Pons (tissue), 1 donor: ENCODE data around the gene GPC5.

Experiments used
- DNase-seq: peaks from one replicate; pipeline ENCODE4 v3.0.0-alpha.2; 2016; ENCODE audit warnings: low spot score

The GPC5 gene

DNA sequence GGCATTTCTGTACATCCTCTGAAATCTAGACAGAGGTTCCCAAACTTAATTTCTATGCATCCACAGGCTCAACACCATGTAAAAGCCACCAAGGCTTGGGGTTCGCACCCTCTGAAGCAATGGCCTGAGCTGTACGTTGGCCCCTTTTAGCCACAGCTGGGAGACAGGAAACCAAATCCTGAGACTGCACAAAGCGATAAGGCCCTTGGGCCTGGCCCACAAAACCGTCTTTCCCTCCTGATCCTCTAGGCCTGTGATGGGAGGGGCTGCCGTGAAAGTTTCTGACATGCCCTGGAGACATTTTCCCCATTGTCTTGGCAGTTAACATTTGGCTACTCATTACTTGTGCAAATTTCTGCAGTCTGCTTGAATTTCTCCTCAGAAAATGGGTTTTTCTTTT, 766.4 kb downstream of the GPC5 start:
- DNase-seq: no peak

DNA sequence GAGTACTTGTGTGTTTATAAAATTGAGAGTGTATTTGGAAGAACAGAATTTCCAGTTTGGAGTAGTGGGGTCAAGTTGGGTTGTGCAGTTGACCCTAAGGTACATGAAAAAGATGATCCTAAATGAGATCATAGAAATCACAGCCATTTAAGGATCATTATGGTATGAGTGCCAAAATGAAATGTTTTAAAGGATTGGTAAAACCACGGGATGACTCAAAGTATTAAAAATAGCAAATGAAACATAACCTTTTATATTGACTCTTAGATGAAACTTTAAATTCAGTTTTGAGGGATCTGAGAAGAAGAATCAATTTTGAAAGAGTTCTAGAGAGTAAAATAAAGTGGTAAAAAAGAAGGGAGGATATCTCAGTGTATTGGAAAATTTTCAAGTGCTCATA, 773.8 kb downstream of the GPC5 start:
- DNase-seq: no peak

DNA sequence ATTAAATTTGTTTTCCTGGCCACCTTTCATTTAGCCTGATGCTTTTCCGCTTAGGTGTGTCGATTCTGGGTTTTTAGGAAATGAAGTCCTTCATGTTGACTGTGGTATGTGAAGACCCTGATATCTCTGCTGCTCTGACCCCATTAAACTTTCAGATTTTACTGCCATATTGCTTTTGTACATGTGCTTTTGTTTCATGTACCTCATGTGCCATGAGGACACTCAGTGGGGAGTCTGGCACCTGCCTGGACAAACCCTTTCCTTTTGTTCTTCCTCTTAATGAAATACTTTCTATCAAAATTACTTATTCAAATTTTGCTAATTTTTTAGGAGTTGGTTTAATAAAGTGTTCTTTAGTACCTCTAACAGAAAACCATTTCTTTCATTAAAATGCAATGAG, 774.8 kb downstream of the GPC5 start:
- DNase-seq: no peak

DNA sequence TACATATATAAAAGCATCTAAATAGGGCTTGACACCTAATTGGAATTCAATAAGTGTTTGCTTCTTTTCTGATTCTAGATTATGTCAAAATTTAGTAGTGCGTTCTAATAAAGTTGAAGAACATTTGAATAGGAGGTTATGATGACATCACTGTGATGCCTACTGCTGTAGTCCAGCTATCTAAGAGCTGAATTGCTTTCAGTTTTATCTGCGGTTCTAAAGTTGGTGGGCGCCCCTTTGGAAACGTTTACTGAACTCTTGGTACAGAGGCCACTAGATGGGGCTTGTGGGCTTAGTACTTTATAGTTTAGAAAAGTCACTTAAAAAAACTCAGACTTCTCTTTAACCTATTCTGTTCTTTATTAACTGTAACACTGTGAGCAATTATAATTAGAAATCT, 776.9 kb downstream of the GPC5 start:
- peak; percentile 19 for DNase-seq

DNA sequence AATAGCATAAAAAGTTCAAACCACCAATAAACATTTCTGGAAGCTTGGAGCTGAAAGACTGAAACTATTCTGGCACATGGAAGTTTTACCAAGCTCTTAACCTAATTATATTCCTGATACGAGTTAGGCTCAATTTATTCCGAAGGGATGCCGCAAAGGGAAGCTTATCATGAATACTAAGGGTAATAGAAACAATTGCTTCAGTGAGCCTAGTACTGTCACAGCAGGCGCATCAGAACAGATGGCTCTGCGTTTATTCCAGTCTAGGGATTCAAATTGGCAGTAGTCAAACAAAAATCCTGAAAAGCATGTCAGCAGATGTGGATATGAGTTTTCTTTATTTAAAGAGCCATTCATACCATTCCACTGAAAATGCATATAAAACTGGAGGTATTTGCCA, 779.5 kb downstream of the GPC5 start:
- no peak for DNase-seq

DNA sequence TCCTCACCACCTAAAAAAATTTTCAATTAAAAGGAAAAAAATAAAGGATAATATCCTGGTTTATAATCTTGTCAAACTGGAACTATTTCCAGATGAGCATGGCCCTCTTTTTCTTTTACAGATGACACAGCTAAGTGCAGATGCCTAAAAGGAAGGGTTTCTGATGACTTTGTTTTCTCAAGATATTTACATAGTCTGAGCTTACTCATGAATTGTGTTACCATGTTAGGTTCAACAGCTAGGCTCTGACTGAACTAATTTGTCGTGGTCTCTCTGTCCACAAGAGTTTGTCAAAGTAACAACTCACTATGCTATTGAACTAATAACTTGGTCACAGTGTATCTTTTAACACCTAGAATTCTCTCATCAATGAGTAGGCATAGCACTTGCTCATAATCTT, 780.8 kb downstream of the GPC5 start:
- DNase-seq: no peak

DNA sequence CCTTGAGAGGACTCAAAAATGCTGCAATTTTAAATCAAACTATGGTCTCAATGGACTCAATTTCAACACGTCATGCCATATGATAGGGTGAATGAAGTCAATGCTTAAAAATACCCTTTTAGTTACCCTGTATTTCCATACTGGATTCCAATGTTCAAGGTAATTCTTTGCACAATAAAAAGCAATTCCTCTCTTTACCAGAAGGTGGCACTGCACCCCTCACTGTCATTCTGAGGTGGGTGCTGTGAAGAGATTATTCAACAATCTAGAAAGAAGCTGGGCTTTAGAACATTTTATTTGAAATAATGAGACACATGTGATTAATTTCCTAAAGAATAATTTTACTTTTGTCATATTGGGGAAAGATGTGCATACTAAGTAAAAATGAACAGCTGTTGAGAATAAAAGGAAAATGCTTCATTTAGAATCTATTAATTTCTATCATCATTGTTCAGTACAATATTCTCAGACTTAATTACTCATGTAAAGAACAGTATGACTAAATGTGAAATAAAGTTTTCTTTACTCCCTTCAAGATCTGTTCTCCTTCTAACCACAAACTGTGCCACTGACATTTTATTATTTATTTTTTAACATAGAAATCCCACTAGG, 789.1 kb downstream of the GPC5 start:
- DNase-seq: peak; percentile 42

DNA sequence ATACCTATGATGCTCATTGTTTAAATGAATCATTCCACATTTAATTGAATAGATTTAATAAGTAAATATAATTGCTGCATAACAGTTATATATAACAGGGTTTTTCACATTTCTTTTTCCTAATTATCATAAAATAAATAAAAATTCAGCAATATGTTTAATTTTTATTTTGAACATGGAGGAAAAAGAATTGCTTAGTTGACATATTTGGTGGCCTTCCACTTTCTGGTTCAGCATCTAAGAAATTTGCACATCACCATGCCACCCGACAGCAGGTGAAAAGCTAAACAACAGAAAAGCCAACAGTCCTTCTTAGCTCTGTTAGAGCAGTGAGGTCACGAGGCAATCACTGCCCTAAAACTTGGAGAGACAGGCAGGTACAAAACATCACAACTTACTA, 790.2 kb downstream of the GPC5 start:
- no peak for DNase-seq

DNA sequence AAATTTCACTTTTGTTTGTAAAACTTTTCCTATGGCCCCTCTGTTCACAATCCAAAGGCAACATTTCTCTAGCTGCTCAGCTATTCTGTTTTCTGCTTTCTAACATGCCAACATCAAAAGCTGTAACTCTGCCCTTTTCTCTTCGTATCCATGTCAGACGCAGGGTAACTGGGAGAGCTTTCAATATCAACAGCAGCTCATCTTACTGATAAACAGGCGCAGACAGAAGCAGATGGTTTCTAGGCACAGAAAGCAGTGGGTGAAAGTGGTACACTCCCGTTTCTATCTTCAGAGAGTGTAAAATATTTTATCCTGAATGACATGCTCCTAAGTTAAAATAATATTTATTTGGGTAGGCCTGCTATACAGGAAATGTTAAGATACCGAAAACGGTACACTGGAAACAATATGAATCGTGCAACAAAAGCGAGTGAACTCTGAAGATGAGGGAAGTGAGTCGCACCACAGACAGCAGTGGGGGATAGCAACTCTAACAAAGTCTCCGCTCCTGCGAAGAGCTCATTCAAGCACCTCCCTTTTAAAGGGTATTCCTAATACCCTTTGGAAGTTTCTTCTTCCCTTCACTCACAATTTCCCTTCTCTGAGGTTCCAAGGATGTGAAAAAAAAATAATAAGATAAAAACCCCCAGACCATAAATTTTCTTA, 798.3 kb downstream of the GPC5 start:
- no peak for DNase-seq

DNA sequence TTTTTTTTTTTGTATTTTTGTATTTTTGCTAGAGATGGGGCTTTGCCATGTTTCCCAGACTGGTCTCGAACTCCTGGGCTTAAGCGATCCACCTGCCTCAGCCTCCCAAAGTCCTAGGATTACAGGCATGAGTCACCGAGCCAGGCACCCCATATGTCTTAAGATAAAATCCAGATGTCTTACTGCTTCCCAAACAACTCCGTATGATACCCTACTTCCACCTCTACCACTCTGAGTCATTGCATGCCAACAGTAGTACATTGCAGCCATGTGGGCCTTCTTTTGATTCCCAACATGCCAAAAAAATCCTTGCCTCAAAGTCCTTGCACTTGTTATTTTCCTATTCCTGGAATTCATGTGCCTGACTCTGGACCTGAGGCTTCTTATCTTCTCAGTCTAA, 799.2 kb downstream of the GPC5 start:
- DNase-seq: no peak

DNA sequence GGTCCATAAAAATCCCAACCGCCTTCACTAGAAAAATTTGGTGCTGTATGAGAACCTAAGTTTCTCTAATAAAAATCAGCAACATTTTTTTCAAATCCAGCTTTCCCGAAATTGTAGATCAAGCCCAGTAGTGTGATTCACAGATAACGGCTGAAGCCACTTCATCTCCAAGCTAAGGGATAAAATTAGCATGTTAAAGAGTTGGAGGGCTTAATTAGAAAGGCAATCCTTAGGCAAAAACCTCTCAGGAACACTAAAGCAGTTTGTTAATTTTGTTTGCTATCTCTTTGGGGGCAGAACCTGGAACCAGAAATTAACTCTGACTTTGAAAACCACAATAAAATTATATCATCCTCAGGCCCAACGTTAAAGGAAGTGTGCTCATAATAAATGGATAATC, 820.2 kb downstream of the GPC5 start:
- DNase-seq: no peak

DNA sequence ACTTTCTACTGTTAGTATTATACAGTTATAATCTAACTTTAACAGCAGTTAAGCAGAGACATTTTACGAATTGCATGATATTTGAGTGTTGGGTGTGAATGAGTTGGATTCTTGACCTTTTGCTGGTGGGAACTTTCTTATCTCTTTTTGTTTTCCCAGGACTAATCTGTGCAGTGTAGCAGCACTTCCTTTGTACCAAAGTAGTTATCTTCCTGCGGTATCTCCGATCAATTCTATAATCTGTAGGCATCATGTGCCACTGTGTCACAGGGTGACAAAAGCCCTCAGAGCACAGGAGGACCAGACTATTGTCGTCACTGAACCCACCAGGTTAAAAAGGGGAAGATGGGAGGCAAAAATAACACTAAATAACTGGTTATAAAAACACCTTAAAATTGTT, 823.5 kb downstream of the GPC5 start:
- no peak for DNase-seq

DNA sequence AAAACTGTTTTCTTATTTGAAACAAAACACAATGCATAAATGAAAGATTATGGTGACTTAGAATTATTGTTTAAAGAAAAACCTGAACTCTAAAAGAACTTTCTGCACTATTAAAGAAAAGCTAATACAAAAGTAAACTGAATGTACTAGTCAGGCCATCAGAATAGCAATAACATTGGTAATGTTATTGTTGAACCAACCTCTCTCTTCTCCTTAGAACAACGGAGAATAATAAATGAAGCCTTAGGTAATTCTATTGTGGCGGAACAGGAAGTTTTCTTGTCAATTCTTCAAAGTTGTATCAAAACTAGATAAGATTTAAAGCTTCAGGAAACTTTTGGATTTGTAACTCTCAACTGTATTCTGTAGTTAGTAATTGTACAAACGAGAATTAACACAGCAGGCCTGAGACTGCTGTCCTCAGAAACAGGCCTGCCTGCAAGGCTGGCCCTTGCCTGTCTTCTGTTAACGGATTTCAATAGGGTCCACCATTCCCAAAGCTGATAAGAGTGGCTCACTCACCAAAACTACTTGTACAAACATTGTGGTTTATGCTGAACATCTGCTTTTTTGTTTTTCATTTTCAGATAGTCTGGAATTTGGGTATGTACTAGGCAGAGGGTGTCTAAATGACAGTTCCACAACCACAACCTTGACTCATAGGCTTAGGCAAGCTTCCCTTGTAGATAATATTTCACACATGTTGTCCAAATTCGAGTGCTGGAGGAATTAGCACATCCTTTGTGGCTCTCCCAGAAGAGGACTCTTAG, 825.8 kb downstream of the GPC5 start:
- DNase-seq: no peak

DNA sequence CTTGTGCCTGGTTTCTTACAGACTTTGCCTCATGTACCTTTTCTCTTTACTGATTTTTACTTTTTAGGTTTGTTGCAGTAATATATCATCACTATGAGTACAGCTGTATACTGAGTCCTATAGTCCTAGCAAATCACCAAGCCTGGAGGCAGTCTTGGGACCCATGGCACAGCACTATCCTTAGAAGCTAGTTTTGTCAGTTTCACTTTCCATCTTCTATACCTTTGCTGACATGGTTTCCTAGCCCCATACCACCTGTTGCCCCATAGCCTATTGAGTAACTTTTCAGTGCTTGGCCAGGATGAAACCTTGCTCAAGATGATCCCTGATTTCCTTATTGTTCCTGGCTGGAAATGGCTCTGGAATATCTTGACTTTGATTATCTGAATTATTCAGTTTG, 826.4 kb downstream of the GPC5 start:
- DNase-seq: no peak

DNA sequence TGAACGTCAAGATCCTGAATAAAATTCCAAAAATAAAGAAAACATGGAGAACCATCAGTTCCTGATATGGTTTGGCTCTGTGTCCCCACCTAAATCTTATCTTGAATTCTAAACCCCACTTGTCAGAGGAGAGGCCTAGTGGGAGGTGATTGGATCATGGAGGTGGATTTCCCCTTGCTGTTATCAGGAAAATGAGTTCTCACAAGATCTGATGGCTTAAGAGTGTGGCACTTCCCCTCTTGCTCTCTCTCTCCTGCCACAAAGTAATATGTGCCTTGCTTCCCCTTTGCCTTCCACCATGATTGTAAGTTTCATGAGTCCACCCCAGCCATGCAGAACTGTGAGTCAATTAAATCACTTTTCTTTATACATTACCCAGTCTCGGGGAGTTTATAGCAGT, 827.4 kb downstream of the GPC5 start:
- DNase-seq: no peak

DNA sequence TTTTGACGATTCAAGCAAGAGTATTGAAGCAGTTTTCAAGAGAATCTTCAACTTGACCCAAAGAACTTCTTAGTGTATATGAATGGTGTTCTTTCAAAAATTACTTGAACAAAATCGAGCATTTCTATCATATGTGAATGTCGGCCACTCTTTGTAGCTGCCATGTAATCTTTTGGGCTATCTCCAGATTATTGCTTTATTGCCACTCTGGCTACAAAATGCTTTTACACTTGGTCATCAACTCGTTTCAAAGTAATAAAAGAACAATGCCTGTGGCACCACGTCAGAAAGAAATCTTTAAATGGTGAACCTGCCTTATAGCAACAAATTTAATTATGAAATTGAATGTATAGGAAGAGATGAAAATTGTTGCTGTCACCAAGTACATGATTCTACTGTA, 834.5 kb downstream of the GPC5 start:
- no peak for DNase-seq

DNA sequence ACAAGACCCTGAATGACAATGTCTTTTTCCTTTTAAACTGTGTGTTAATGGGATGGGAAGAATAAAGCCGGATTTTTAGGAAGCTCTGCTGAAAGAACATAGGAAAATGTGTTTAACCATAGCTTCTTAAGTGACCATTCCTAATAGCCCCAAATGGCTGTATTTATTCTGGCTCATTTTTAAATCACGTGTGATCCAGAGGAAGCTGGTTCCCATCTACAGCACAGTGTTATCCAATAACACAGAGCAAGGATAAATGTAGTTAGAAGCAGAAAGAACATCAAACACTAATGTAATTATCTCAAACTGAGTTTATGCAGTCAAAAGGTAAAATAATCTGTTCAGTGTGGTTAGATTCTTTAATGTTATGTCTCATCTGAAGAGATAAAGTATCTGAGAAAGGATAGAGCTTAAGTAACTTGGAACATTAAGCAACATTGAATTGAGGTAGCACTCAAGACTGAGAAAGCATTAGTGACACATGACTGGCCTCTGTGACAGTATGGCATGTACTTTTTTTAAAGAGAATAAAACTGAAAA, 853.3 kb downstream of the GPC5 start:
- no peak for DNase-seq

DNA sequence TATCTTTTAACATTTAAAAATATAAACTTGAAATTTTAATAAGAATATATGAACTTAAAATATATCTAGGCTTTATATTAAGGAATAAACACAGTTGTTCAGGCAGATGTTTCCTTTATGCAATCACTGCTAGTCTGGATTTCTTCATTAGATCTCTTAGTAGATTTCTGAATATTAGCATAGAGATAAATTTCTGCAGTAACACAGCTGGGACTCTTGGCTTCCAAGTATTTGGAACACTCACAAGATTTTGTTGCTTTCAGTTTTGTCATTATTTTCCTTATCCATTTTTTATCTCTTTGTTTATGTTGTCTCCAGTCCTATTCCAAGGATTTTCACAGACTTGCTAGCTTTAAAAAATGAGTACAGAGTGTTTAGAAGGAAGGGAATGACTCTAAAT, 857.1 kb downstream of the GPC5 start:
- DNase-seq: no peak

DNA sequence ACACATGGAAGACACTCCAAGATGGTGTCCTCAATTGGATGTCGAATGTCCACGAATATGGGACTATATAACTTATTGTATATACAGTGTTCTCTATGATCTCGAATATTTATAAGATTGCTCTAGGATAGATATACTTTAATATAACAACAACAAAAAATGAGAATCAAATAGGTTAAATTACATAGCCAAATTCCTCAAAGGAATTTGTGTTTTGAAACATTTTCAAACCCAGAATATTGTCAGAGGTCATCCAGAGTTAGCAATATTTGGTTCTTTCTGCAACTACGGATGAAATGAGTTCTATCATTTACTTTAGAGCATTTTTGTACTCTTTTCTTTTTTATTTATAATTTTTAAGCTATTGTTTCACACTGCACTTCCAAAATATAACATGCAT, 857.8 kb downstream of the GPC5 start:
- no peak for DNase-seq

DNA sequence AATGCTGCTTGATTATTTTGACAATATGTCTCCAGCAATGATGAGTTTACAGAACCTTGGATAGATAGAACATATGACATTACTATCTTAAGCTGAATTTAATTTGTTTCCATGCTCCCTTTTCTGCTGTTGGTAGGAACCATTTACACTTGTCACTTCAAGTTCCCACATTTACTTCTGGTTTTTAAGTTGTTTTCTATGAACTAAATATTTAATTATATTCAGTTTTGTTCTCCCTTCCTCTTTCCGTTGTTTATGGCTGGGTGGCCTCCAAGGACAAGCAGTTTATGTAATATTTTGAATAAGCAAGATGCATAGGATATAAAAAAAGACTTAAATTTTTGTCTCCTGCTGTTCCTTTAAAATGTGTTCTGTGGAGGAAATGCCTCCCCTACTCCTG, 860.6 kb downstream of the GPC5 start:
- DNase-seq: no peak

DNA sequence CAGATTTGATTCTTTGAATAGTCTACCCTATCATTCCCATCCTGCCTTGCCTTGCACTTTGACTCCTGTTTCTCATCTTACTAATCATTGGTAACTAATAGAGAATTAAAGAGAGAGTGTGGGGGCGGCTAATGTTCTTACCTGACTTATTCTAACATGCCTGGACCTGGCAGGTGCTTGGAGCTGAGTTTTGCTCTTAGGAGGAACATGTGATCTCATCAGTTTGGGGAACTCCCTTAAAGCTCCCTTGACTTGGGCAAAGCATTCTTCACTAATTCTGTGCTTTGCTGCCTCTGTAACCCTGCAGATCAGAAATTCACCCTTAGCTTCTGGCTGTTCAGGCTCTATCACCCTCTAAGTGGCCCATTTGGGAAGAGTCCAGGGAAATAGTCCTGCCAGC, 861.1 kb downstream of the GPC5 start:
- DNase-seq: no peak

DNA sequence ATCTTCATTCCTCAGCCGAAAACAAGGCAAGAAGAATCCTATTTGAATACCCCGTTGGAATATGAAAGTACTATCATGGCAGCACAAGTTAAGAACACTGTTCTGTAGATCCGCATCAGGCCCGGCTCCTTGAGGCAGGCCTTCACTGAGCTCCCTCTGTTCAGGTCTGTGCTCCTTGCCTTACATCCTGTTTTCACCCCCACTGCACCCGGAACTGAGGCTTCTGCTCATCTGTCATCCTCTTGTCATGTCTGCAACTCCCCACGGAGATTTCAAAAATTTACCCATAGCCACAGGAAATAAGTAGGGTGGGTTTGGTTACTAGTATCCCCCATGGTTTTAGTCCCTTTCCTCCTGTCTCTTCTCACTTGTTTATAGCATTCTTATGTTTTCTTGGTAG, 861.9 kb downstream of the GPC5 start:
- DNase-seq: no peak

DNA sequence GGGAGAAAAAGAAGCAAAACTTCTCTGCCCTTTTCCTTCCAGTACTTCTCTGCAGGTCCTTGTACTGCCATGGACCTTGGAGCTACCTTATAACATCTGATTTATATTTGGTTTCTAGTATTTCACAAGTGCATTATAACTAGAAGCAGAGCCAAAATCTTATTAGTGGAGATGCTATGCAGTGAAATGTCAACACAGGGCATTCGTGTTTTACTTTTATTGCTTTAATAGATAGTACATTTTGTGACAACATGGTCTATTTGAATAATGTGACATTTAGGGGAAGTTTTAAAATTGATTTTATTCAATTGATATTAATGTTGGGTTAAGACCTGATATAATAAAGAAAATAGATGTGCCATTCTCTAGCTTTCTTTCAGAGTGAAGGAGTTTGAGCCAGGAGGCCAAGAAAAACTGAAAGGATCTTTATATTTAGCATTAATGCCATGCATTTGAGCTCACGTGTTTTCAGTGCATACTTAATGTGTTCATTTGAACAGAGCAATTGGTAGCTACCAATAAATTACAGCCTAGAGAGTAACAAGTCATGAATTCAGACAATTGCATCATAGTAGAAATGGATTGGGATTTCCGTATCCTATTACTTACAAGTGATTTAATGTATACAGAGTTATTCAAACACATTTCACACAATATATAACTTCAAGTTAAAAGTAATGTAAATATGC, 863.8 kb downstream of the GPC5 start:
- DNase-seq: no peak
